Measurements from ENCODE around the gene NUP93. TPM values are rescaled to one million over a fixed set of nuclear protein-coding genes. Genes with fewer than 3 reads are reported as not detected.

Gene NUP93
- total RNA-seq, 1 experiment from 2014 or later, result 144 TPM

- H3K27me3 ChIP-seq (ENCODE audit: insufficient read depth, low read length), result no peaks in the 10 kb centered on the region
- CTCF ChIA-PET, result no interaction called here
- POLR2A ChIA-PET, result no interaction called here
- no peak overlapping the region for H3K4me2 ChIP-seq (ENCODE audit: low read length)
- ATAC-seq (peak; percentile 36), DNase-seq (ENCODE audit: low read depth, low spot score) (no peak)
- H3K9me2 ChIP-seq (ENCODE audit: insufficient read depth), result no peaks in the 10 kb centered on the region
- intact Hi-C loops (cut with micrococcal nuclease), result no loop called here
- BruUV-seq (replicated peaks), result no TSS peak
- RAD21 ChIA-PET (ENCODE audit: low non-redundant PET in 1 of 2, low total read pairs in 2 of 2, uncharacterized antibody in 2 of 2, unreplicated experiment in 2 of 2), result no interaction called here
- H3K4me3 ChIP-seq (replicated peaks in 1 of 2; ENCODE audit: low read depth in 1 of 2, low read length in 2 of 2), result no peak overlapping the region
- H3K27ac ChIP-seq (ENCODE audit: low read depth, low read length), result no peak overlapping the region
- H3K79me2 ChIP-seq (ENCODE audit: insufficient read depth, low read length), result no peaks in the 10 kb centered on the region
- H2AFZ ChIP-seq (ENCODE audit: low read depth, low read length, poor library complexity, severe bottlenecking), result no peak overlapping the region
- no peaks in the 10 kb centered on the region for H3K36me3 ChIP-seq (ENCODE audit: control insufficient read depth in 1 of 2, insufficient read depth in 2 of 2, low read length in 2 of 2)
- H4K20me1 ChIP-seq (ENCODE audit: insufficient read depth), result no peaks in the 10 kb centered on the region
- no peaks in the 10 kb centered on the region for H3K9me3 ChIP-seq (ENCODE audit: control insufficient read depth in 1 of 2, insufficient read depth in 1 of 2, low read depth in 1 of 2, low read length in 2 of 2)
- H3K4me1 ChIP-seq (ENCODE audit: control insufficient read depth in 1 of 2, insufficient read depth in 2 of 2, low read length in 2 of 2), result no peaks in the 10 kb centered on the region; a peak in 1 of 4 replicates
- no peak overlapping the region for H3K9ac ChIP-seq (ENCODE audit: low read length)
- no peak for TF ChIP-seq CTCF (IDR thresholded peaks at IDR 0.05 in 2 of 3, conservative IDR thresholded peaks at IDR 0.05 in 1 of 3; ENCODE audit: borderline replicate concordance in 1 of 3, insufficient read depth in 1 of 3, low read depth in 2 of 3, low read length in 2 of 3)
- TF ChIP-seq SIN3A (IDR thresholded peaks at IDR 0.05; ENCODE audit: low read depth), result no peak
- TF ChIP-seq YY1 (IDR thresholded peaks at IDR 0.05; ENCODE audit: extremely low read depth, insufficient replicate concordance, low read depth, low read length), result no peak
- no peak for TF ChIP-seq SRF (IDR thresholded peaks at IDR 0.05; ENCODE audit: low read depth)
- TF ChIP-seq EZH2phosphoT487 (IDR thresholded peaks at IDR 0.05; ENCODE audit: borderline replicate concordance), result no peak
- TF ChIP-seq TCF7L2 (IDR thresholded peaks at IDR 0.05; ENCODE audit: borderline replicate concordance, extremely low read depth, insufficient read depth, insufficient read length), result no peak
- TF ChIP-seq JUND (IDR thresholded peaks at IDR 0.05), result no peak
- TF ChIP-seq REST (IDR thresholded peaks at IDR 0.05; ENCODE audit: low read depth), result no peak
- TF ChIP-seq ATF3 (IDR thresholded peaks at IDR 0.05), result no peak
- no peak for TF ChIP-seq ZBTB33 (IDR thresholded peaks at IDR 0.05; ENCODE audit: extremely low read depth, insufficient replicate concordance, low read length)
- no peak for TF ChIP-seq ZNF274 (IDR thresholded peaks at IDR 0.05; ENCODE audit: low read depth, low read length)
- no peak for TF ChIP-seq EZH2 (IDR thresholded peaks at IDR 0.05)
- no peak for TF ChIP-seq FOSL1 (IDR thresholded peaks at IDR 0.05; ENCODE audit: low read depth)
- TF ChIP-seq POLR2AphosphoS5 (IDR thresholded peaks at IDR 0.05; ENCODE audit: low read depth, low read length), result no peak
- no peak for TF ChIP-seq ZFX (IDR thresholded peaks at IDR 0.05)
- TF ChIP-seq EGR1 (IDR thresholded peaks at IDR 0.05; ENCODE audit: low read depth), result no peak
Measured at GRCh38 chr16:56894331-56894917, 164.5 kb downstream of the NUP93 start.

Data from HCT116 (cell line).